Lung (tissue), 12 donors: ENCODE data around the gene HNRNPR. TPM values are rescaled to one million over a fixed set of nuclear protein-coding genes. Genes with fewer than 3 reads are reported as not detected.

Experiments used
- ATAC-seq: fragments of 200-7000 bp; cut with Tn5 transposase; one replicate; pipeline ENCODE4 v1.9.1; 2020; ENCODE audit warnings: moderate number of reproducible peaks; ENCODE audit not compliant: insufficient read depth, low FRiP score
- DNase-seq, 3 donors: peaks; one replicate each; pipeline ENCODE4 v3.0.0-alpha.2; 2013 to 2017
- H3K27ac ChIP-seq, 2 donors: one replicate each; pipeline ENCODE4 v1.5.1; 2013; ENCODE audit warnings: mild to moderate bottlenecking in 2 of 2, moderate library complexity in 2 of 2, control low read depth in 1 of 2, inconsistent platforms in 1 of 2, low read depth in 1 of 2, low read length in 1 of 2
- H3K27me3 ChIP-seq, 3 donors: one replicate each; pipeline ENCODE4 v1.5.1; 2013; ENCODE audit warnings: low read length in 2 of 3; ENCODE audit not compliant: control insufficient read depth in 3 of 3, insufficient read depth in 3 of 3
- H3K36me3 ChIP-seq, 4 donors: one replicate each; pipeline ENCODE4 v1.5.1; 2013; ENCODE audit warnings: low read length in 4 of 4, mild to moderate bottlenecking in 1 of 4, moderate library complexity in 1 of 4; ENCODE audit not compliant: control insufficient read depth in 4 of 4, insufficient read depth in 4 of 4
- H3K4me1 ChIP-seq, 5 donors: one replicate each; pipeline ENCODE4 v1.5.1; 2013; ENCODE audit warnings: low read length in 5 of 5, mild to moderate bottlenecking in 2 of 5, moderate library complexity in 1 of 5; ENCODE audit not compliant: control insufficient read depth in 5 of 5, insufficient read depth in 5 of 5
- H3K4me3 ChIP-seq: one replicate; pipeline ENCODE4 v1.5.1; 2013; ENCODE audit warnings: mild to moderate bottlenecking, control low read depth, moderate library complexity
- H3K9ac ChIP-seq, 2 donors: one replicate each; pipeline ENCODE4 v1.5.1; 2013; ENCODE audit warnings: low read length in 2 of 2, control low read depth in 1 of 2; ENCODE audit not compliant: insufficient read depth in 1 of 2
- H3K9me3 ChIP-seq, 4 donors: one replicate each; pipeline ENCODE4 v1.5.1; 2013; ENCODE audit warnings: low read length in 3 of 4, mild to moderate bottlenecking in 1 of 4, moderate library complexity in 1 of 4; ENCODE audit not compliant: control insufficient read depth in 4 of 4, insufficient read depth in 3 of 4
- WGBS, 2 donors: extraction: QIAGEN DNeasy Blood & Tissue Kit; methylation state at CpG; one replicate each; pipeline ENCODE4 v1.1.7; 2013; 5-methylcytosine and 5-hydroxymethylcytosine counted together
- polyA plus RNA-seq, 2 donors: library from polyadenylated mRNA; stranded (reverse); fragments of 200-250 nt; gene quantifications; one replicate each; pipeline ENCODE4 v1.2.1, GENCODE V29; 2013
- total RNA-seq, 2 donors: library from RNA; depleted of rRNA in 1 of 2; stranded (reverse); fragments of >200 nt in 1 of 2; gene quantifications; one replicate each; pipeline ENCODE4 v1.2.1, GENCODE V29; 2014 to 2021
- TF ChIP-seq, protein P1 (sequence below): IDR thresholded peaks from 2 replicates; pipeline ENCODE4 v1.5.1; 2012; ENCODE audit warnings: mild to moderate bottlenecking; ENCODE audit errors: control extremely low read depth, extremely low read depth
- donor health status: control.
- donor health status: control.
- donor health status: Bipolar disorder and iron deficiency.
- donor health status: healthy.
- donor health status: DM: yes; HTN: yes; CAD: no.

The HNRNPR gene
- total and polyA plus RNA-seq, 4 donors, result 54.2 to 147 (median 94.9) TPM

DNA sequence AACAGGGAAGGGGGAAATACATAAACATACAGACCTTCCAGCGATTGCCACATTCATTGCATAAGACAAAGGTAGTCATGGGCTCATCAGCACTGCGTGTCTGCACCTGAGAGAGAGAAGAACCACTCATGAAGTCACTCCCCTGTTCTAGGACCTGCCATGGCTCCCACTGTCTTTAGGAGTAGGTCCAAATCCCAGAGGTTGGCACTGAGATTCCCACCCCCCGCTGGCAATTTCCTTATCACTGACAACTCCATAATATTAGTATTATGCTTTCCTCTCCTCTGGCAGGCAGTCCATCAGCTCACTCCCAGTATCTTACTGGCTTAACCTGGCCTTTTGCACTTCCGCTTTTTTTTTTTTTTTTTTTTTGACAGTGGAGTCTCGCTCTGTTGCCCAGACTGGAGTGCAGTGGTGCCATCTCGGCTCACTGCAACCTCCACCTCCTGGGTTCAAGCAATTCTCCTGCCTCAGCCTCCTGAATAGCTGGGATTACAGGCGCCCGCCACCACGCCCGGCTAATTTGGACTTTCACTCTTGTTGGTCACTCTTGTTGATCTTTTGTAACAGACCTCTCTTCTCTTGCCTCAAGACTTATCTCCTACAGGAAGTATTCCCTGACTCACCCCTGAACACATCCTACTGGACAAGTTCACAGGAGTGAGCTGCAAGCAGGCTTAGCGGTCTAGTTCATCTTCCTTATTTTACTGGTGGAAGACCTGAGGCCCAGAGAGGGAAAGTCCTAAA is 40.4 kb upstream of the HNRNPR start:
- H3K9ac ChIP-seq, result no peak overlapping the region
- TF ChIP-seq, protein P1, sequence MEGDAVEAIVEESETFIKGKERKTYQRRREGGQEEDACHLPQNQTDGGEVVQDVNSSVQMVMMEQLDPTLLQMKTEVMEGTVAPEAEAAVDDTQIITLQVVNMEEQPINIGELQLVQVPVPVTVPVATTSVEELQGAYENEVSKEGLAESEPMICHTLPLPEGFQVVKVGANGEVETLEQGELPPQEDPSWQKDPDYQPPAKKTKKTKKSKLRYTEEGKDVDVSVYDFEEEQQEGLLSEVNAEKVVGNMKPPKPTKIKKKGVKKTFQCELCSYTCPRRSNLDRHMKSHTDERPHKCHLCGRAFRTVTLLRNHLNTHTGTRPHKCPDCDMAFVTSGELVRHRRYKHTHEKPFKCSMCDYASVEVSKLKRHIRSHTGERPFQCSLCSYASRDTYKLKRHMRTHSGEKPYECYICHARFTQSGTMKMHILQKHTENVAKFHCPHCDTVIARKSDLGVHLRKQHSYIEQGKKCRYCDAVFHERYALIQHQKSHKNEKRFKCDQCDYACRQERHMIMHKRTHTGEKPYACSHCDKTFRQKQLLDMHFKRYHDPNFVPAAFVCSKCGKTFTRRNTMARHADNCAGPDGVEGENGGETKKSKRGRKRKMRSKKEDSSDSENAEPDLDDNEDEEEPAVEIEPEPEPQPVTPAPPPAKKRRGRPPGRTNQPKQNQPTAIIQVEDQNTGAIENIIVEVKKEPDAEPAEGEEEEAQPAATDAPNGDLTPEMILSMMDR, result no peak
- ATAC-seq (no peak), DNase-seq (no peak)
- 65 to 72% methylated on average over 11 of the region's 11 CpGs for WGBS, 2 donors
- no peaks in the 10 kb centered on the region for H3K9me3 ChIP-seq
- peaks cover 0 to 4% (median 0%) of the 10 kb centered on the region in 5 donors for H3K4me1 ChIP-seq
- H3K27me3 ChIP-seq, result peaks cover 0 to 3% (median 0%) of the 10 kb centered on the region in 3 donors
- H3K27ac ChIP-seq, result no peak overlapping the region
- H3K36me3 ChIP-seq, result peaks cover 0 to 5% (median under 1%) of the 10 kb centered on the region in 4 donors
- H3K4me3 ChIP-seq, result no peak overlapping the region

GRCh38 chr1:23383577-23384311 is 39.7 kb upstream of the HNRNPR start:
- Histone ChIP-seq H3K4me1 (peaks cover 0 to 5% (median 0%) of the 10 kb centered on the region in 5 donors), H3K27me3 (peaks cover 0 to 3% (median 0%) of the 10 kb centered on the region in 3 donors), H3K4me3 (no peak overlapping the region), H3K9ac (no peak overlapping the region), H3K9me3 (no peaks in the 10 kb centered on the region), H3K27ac (peak overlapping the region in 1 of 2 donors; percentile 56), H3K36me3 (peaks cover 0 to 5% (median under 1%) of the 10 kb centered on the region in 4 donors)
- TF ChIP-seq, protein P1, result no peak
- 67 to 71% methylated on average over 8 of the region's 8 CpGs for WGBS, 2 donors
- ATAC-seq (no peak), DNase-seq (no peak)

GRCh38 chr1:23381233-23381885 is 37.3 kb upstream of the HNRNPR start:
- no peak for DNase-seq
- TF ChIP-seq, protein P1, result no peak
- WGBS, 2 donors, result 84 to 90% methylated on average over 5 of the region's 5 CpGs

More at GRCh38 chr1:23381233-23381885, 37.3 kb upstream of the HNRNPR start:
- Histone ChIP-seq H3K9me3 (no peaks in the 10 kb centered on the region), H3K27me3 (peaks cover 0 to 3% (median 0%) of the 10 kb centered on the region in 3 donors), H3K9ac (no peak overlapping the region), H3K4me1 (peaks cover 0 to 11% (median 0%) of the 10 kb centered on the region in 5 donors), H3K4me3 (no peak overlapping the region), H3K36me3 (peaks cover 0 to 5% (median under 1%) of the 10 kb centered on the region in 4 donors), H3K27ac (no peak overlapping the region)
- no peak for ATAC-seq
